Stomach (tissue), 9 donors: ENCODE measurements around the gene PALLD. TPM values are rescaled to one million over a fixed set of nuclear protein-coding genes. Genes with fewer than 3 reads are reported as not detected.

Experiments used
- DNase-seq, 2 donors: peaks; one replicate each; pipeline versions ENCODE4 v3.0.0 to v3.0.0-alpha.2; 2013 to 2019
- H3K27ac ChIP-seq, 5 donors: fragments of 200-600 bp in 4 of 5; sonication (generic) in 4 of 5; one replicate each; pipeline ENCODE4 v1.5.1; 2013 to 2019; ENCODE audit warnings: mild to moderate bottlenecking in 1 of 5, moderate library complexity in 1 of 5
- H3K27me3 ChIP-seq, 3 donors: fragments of 200-600 bp; sonication (generic); one replicate each; pipeline ENCODE4 v1.5.1; 2017 to 2019; ENCODE audit warnings: mixed run types in 1 of 3
- H3K36me3 ChIP-seq, 4 donors: fragments of 200-600 bp; sonication (generic); 1 replicate in 3 of 4; 2 replicates in 1 of 4; pipeline ENCODE4 v1.5.1; 2016 to 2019
- H3K4me1 ChIP-seq, 4 donors: fragments of 200-600 bp; sonication (generic); one replicate each; pipeline ENCODE4 v1.5.1; 2016 to 2019
- H3K4me3 ChIP-seq, 4 donors: fragments of 200-600 bp; sonication (generic) in 3 of 4; one replicate each; pipeline ENCODE4 v1.5.1; 2016 to 2019; ENCODE audit warnings: mild to moderate bottlenecking in 1 of 4
- H3K9me3 ChIP-seq, 4 donors: fragments of 200-600 bp; sonication (generic); one replicate each; pipeline ENCODE4 v1.5.1; 2016 to 2019
- EP300 ChIP-seq: sonication (generic); formaldehyde crosslinking; IDR thresholded peaks from one replicate; pipeline ENCODE4 v1.6.1; 2017; ENCODE audit warnings: antibody characterized with exemption
- POLR2A ChIP-seq, 4 donors: fragments of 450-650 bp; IDR thresholded peaks; one replicate each; pipeline ENCODE4 v1.6.1; 2016; ENCODE audit warnings: antibody characterized with exemption in 4 of 4, control low read depth in 2 of 4, mild to moderate bottlenecking in 1 of 4, moderate library complexity in 1 of 4
- POLR2AphosphoS5 ChIP-seq, 3 donors: sonication (generic); formaldehyde crosslinking; IDR thresholded peaks; one replicate each; pipeline ENCODE4 v1.6.1; 2016; ENCODE audit warnings: antibody characterized with exemption in 3 of 3
- WGBS, 5 donors: extraction: QIAGEN DNeasy Blood & Tissue Kit in 3 of 5; methylation state at CpG; one replicate each; pipeline versions ENCODE4 v1.1.5 to v1.1.7; 2013 to 2018; 5-methylcytosine and 5-hydroxymethylcytosine counted together
- intact Hi-C: fragments of 100-400 bp; cut with DNase I; formaldehyde crosslinking; loops from one replicate; pipeline ENCODE4 v1.15.1; 2023; ENCODE audit warnings: low total_unique reads
- polyA plus RNA-seq, 3 donors: library from polyadenylated mRNA; stranded (reverse); fragments of 200-250 nt; gene quantifications; one replicate each; pipeline ENCODE4 v1.2.3, GENCODE V29; 2013
- total RNA-seq, 5 donors: library from RNA; depleted of rRNA; stranded (reverse); fragments of >200 nt; gene quantifications; one replicate each; pipeline versions ENCODE4 v1.1.0 to v1.2.3, GENCODE V29; 2014 to 2016
- TF ChIP-seq, protein P1 (sequence below), 7 experiments: fragments of 450-650 bp in 4 of 7; fragments of 200-600 bp in 3 of 7; sonication (generic) in 3 of 7; IDR thresholded peaks; one replicate each; pipeline ENCODE4 v1.5.1; 2016 to 2019; ENCODE audit warnings: antibody characterized with exemption in 7 of 7, control low read depth in 2 of 7, mild to moderate bottlenecking in 1 of 7
- donor health status: healthy with polysubstance abuse.
- donor health status: Bipolar disorder and iron deficiency.
- donor health status: healthy.

PALLD gene
- total and polyA plus RNA-seq, 8 donors = 75.9 to 984 (median 206) TPM

DNA sequence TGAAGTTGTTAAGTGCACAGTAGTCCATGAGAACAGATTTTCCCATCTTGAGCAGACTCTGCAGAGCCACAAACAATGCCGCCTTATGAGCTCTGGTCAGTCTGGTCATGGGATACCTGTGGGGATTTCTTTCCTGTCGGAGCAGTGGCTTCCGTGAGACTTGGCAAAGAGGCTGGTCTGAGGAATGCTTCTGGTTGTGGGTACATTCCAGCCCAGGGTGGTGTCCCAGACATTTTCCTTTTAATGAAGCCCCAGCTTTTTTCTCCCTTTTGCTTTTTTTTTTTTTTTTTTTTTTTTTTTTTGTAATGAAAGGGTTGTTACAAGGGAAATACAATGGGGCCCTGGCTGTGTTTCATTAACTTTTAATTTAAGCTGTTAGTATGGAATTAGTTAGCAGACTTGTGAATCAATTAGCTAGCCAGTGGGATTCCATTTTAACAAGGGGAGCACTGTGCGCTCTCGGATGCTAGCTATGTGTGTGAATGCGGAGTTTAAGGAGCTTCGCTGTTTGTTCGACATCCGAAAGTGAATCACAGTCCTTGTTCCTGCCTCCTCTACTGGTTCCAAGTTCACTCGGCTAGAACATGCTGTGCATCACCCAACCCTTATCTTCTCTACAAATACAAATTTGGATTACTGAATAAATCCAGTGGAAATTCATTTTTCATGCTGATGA lies 288.1 kb downstream of the PALLD start:
- H3K4me1 ChIP-seq = peaks cover 0 to 21% (median 10%) of the 10 kb centered on the region in 4 donors
- H3K27ac ChIP-seq = no peak overlapping the region
- intact Hi-C loops = no loop called here
- peak in 1 of 2 donors; percentile 61 for DNase-seq
- WGBS, 5 donors = 68 to 79% (median 72%) methylated on average over 10 of the region's 10 CpGs
- H3K9me3 ChIP-seq = no peaks in the 10 kb centered on the region
- TF ChIP-seq POLR2AphosphoS5 (IDR thresholded peaks at IDR 0.05) (no peak), EP300 (no peak), POLR2A (IDR thresholded peaks at IDR 0.05) (no peak)
- TF ChIP-seq, protein P1, sequence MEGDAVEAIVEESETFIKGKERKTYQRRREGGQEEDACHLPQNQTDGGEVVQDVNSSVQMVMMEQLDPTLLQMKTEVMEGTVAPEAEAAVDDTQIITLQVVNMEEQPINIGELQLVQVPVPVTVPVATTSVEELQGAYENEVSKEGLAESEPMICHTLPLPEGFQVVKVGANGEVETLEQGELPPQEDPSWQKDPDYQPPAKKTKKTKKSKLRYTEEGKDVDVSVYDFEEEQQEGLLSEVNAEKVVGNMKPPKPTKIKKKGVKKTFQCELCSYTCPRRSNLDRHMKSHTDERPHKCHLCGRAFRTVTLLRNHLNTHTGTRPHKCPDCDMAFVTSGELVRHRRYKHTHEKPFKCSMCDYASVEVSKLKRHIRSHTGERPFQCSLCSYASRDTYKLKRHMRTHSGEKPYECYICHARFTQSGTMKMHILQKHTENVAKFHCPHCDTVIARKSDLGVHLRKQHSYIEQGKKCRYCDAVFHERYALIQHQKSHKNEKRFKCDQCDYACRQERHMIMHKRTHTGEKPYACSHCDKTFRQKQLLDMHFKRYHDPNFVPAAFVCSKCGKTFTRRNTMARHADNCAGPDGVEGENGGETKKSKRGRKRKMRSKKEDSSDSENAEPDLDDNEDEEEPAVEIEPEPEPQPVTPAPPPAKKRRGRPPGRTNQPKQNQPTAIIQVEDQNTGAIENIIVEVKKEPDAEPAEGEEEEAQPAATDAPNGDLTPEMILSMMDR (IDR thresholded peaks at IDR 0.05) = no peak
- no peak overlapping the region for H3K4me3 ChIP-seq
- no peaks in the 10 kb centered on the region for H3K36me3 ChIP-seq
- H3K27me3 ChIP-seq = no peaks in the 10 kb centered on the region

DNA sequence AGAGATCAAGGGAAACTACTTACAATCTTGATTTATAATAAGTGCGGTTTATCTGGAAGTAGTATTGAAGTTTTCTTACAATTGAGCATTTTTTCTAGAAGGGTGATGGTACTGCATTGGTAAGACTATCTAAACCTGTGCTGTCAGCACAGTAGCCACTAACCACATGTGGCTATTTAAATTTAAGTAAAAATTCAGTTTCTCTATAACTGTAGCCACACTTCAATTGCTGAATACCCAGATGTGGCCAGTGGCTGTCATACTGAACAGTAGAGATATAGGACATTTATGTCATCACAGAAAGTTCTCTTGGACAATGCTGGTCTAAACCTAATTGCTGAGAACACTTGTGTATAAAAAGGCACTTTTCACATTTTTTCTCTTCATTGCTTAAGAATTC lies 290.5 kb downstream of the PALLD start:
- Histone ChIP-seq H3K27ac (peak overlapping the region in 1 of 5 donors; percentile 9), H3K4me1 (peaks cover 0 to 23% (median 11%) of the 10 kb centered on the region in 4 donors), H3K9me3 (no peaks in the 10 kb centered on the region), H3K4me3 (no peak overlapping the region), H3K27me3 (no peaks in the 10 kb centered on the region), H3K36me3 (no peaks in the 10 kb centered on the region)
- TF ChIP-seq EP300 = no peak
- no peak for TF ChIP-seq POLR2AphosphoS5 (IDR thresholded peaks at IDR 0.05)
- no peak for TF ChIP-seq POLR2A (IDR thresholded peaks at IDR 0.05)
- TF ChIP-seq, protein P1 (IDR thresholded peaks at IDR 0.05) = no peak
- WGBS, 5 donors = 73 to 91% (median 80%) methylated on average over 1 of the region's 1 CpG
- intact Hi-C loops = no loop called here
- DNase-seq = no peak

DNA sequence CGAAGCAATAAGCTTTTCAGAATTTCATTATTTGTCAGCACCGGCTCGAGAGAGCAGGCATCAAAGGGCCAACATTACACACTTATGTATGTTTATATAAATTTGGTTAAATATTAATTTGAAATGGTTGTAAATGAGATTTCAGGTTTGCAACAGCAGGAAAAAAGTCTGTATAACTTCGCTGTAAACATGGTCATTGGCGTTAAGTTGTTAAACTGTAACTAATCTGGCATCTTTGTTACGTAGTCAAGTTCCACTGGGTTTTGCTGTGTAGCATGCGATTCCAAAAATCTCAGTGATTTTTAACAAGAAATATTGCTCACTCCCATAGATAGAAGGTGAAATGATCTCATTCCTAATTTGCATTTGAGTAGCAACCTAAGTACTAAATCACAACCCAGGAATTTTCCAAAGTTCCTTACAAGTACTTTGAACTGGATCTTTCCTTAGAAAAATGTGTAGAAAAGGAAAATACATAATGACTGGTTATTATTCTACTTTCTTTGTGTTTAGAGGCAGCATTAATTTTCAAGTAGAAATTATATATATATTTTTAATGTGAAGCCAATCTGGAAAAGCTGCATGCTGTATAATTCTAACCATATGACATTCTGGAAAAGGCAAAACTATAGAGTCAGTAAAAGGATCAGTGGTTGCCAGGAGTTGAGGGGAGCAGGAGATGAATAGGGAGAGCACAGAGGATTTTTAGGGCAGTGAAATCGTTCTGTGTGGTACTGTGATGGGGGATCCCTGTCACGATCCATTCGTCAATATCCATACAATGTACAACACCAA lies 291.1 kb downstream of the PALLD start:
- TF ChIP-seq POLR2A (IDR thresholded peaks at IDR 0.05) = no peak
- TF ChIP-seq, protein P1 (IDR thresholded peaks at IDR 0.05) = no peak
- intact Hi-C loops = no loop called here
- H3K9me3 ChIP-seq = no peaks in the 10 kb centered on the region
- H3K4me1 ChIP-seq = peaks cover 0 to 23% (median 11%) of the 10 kb centered on the region in 4 donors
- H3K4me3 ChIP-seq = no peak overlapping the region
- WGBS, 5 donors = 50 to 78% (median 60%) methylated on average over 10 of the region's 10 CpGs
- no peaks in the 10 kb centered on the region for H3K27me3 ChIP-seq
- H3K36me3 ChIP-seq = no peaks in the 10 kb centered on the region
- peak overlapping the region in 1 of 5 donors; percentile 9 for H3K27ac ChIP-seq
- DNase-seq = peak in 1 of 2 donors; percentile 33

DNA sequence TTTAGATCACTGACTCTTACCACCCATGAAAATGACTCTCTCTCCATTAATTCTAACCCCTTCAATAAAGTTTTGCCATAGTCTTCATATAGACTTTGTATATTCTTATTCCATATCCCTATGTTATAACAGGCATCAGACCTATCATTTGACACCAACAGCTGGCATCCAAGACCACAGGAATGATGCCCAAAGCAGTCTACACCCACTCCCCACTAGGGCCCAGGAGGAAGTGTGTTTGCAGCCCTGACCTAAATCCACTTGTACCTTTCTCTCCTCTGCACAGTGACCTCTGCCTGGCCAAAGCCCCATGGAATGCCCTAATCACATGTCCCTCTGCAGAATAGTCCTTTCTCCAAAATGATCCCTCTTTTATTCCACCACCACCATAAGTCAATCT lies 294.0 kb downstream of the PALLD start:
- no peak for DNase-seq
- intact Hi-C loops = no loop called here
- Histone ChIP-seq H3K36me3 (no peaks in the 10 kb centered on the region), H3K27ac (no peak overlapping the region), H3K4me1 (peaks cover 0 to 18% (median 8%) of the 10 kb centered on the region in 4 donors), H3K27me3 (no peaks in the 10 kb centered on the region), H3K4me3 (no peak overlapping the region), H3K9me3 (no peaks in the 10 kb centered on the region)
- TF ChIP-seq EP300 (no peak), POLR2A (IDR thresholded peaks at IDR 0.05) (no peak), POLR2AphosphoS5 (IDR thresholded peaks at IDR 0.05) (no peak)
- TF ChIP-seq, protein P1 (IDR thresholded peaks at IDR 0.05) = no peak
